Measurements from ENCODE around the gene SPC24. TPM values are rescaled to one million over a fixed set of nuclear protein-coding genes. Genes with fewer than 3 reads are reported as not detected.

SPC24 gene
- total RNA-seq, result 31.2 and 40.9 TPM in 2 replicates

GRCh38 chr19:11155373-11156120, at the start of gene SPC24:
TSS of gene SPC24 (minus strand) at chr19:11155782. CDS start at chr19:11155776, 6 bp downstream.

GRCh38 chr19:11197291-11198174, 42.0 kb upstream of the SPC24 start, which contains the start of gene KANK2:
TSS of gene KANK2 (minus strand) at chr19:11197545. CDS start at chr19:11194511, 3,034 bp downstream.

Other genes with a start within 250 kb of the SPC24 start
- 64.7 and 93.9 TPM in 2 replicates for gene YIPF2, start 227.1 kb downstream of the SPC24 start, total RNA-seq
- 36.9 and 40.2 TPM in 2 replicates for gene TIMM29, start 227.0 kb downstream of the SPC24 start, total RNA-seq
- 140 and 170 TPM in 2 replicates for gene SMARCA4, start 194.8 kb downstream of the SPC24 start, total RNA-seq
- gene LDLR, start 66.3 kb downstream of the SPC24 start, total RNA-seq, result 253 and 278 TPM in 2 replicates
- gene KANK2, start 41.8 kb upstream of the SPC24 start, total RNA-seq, result 24.9 and 25.2 TPM in 2 replicates
- not detected in 2 replicates for gene ANGPTL8, start 83.8 kb upstream of the SPC24 start, total RNA-seq
- 33.5 and 39.3 TPM in 2 replicates for gene DOCK6, start 106.7 kb upstream of the SPC24 start, total RNA-seq
- gene TSPAN16, start 140.4 kb upstream of the SPC24 start, total RNA-seq, result not detected in 2 replicates
- gene RAB3D, start 183.9 kb upstream of the SPC24 start, total RNA-seq, result 58.9 and 77.6 TPM in 2 replicates
- gene TMEM205, start 190.5 kb upstream of the SPC24 start, total RNA-seq, result 161 and 202 TPM in 2 replicates
- 7.8 and 8.7 TPM in 2 replicates for gene CCDC159, start 190.7 kb upstream of the SPC24 start, total RNA-seq
- 13.6 TPM in 2 replicates for gene PLPPR2, start 199.7 kb upstream of the SPC24 start, total RNA-seq
- gene SWSAP1, start 218.9 kb upstream of the SPC24 start, total RNA-seq, result 2.5 and 4.3 TPM in 2 replicates
- gene EPOR, start 228.5 kb upstream of the SPC24 start, total RNA-seq, result 0.79 and 1.4 TPM in 2 replicates

Measured in airway epithelial cell (primary cell).